OCI-LY3 (cell line): ENCODE data around the gene LDB3.

Experiments
- H2AFZ ChIP-seq: fragments of 200-600, 300-600 bp; shearing (Covaris generic); 2 replicates; pipeline ENCODE4 v1.6.0; 2014; ENCODE audit warnings: antibody characterized with exemption, low read depth, low read length
- H3K27ac ChIP-seq: fragments of 200-600, 300-600 bp; sonication (generic); 2 replicates; pipeline ENCODE4 v1.5.1; 2014; ENCODE audit warnings: mild to moderate bottlenecking, low read length, moderate library complexity, mixed read lengths
- H3K27me3 ChIP-seq: fragments of 200-600, 300-600 bp; sonication (generic); 2 replicates; pipeline ENCODE4 v1.6.1; 2014; ENCODE audit warnings: low read depth, low read length, mixed read lengths
- H3K36me3 ChIP-seq: fragments of 200-600, 300-600 bp; sonication (generic); replicated peaks from 2 replicates; pipeline ENCODE3; 2014; ENCODE audit warnings: low read depth, low read length, mixed read lengths
- H3K4me1 ChIP-seq: fragments of 300-600, 200-600 bp; sonication (generic); 2 replicates; pipeline ENCODE4 v1.6.1; 2014; ENCODE audit warnings: low read length, mixed read lengths
- H3K4me2 ChIP-seq: fragments of 200-600, 300-600 bp; sonication (generic); 2 replicates; pipeline ENCODE4 v1.6.1; 2014; ENCODE audit warnings: low read length, mixed read lengths
- H3K4me3 ChIP-seq: fragments of 300-600, 200-600 bp; sonication (generic); 2 replicates; pipeline ENCODE4 v1.5.1; 2014; ENCODE audit warnings: antibody characterized with exemption, mild to moderate bottlenecking, low read length, moderate library complexity
- H3K79me2 ChIP-seq: fragments of 300-600, 200-600 bp; shearing (Covaris generic); 2 replicates; pipeline ENCODE4 v1.6.1; 2014; ENCODE audit warnings: mild to moderate bottlenecking, low read length, mixed read lengths
- H3K9ac ChIP-seq: fragments of 300-600, 200-600 bp; shearing (Covaris generic); 2 replicates; pipeline ENCODE4 v1.6.0; 2014; ENCODE audit warnings: mild to moderate bottlenecking, low read length, moderate library complexity
- H3K9me3 ChIP-seq: fragments of 200-600, 300-600 bp; shearing (Covaris generic); 2 replicates; pipeline ENCODE4 v1.6.1; 2014; ENCODE audit warnings: low read length, mixed read lengths; ENCODE audit not compliant: insufficient read depth
- H4K20me1 ChIP-seq: fragments of 200-600, 300-600 bp; sonication (generic); 2 replicates; pipeline ENCODE4 v1.6.1; 2016; ENCODE audit warnings: low read length, mixed read lengths; ENCODE audit not compliant: insufficient read depth
- CTCF ChIP-seq: fragments of 200-600, 300-600 bp; sonication (generic); IDR thresholded peaks from 2 replicates; pipeline ENCODE4 v1.5.1; 2014; ENCODE audit warnings: antibody characterized with exemption, low read length, low read depth
- EZH2phosphoT487 ChIP-seq: fragments of 200-600 bp; shearing (Covaris generic); IDR thresholded peaks from 2 replicates; pipeline ENCODE4 v1.6.1; 2018; ENCODE audit warnings: antibody characterized with exemption, mixed run types, low read depth

Gene LDB3

GRCh38 chr10:86658261-86658741 is 10.0 kb upstream of the LDB3 start:
- H3K27ac ChIP-seq, result no peak overlapping the region
- H3K27me3 ChIP-seq, result no peaks in the 10 kb centered on the region
- H3K36me3 ChIP-seq, result no peaks in the 10 kb centered on the region

DNA sequence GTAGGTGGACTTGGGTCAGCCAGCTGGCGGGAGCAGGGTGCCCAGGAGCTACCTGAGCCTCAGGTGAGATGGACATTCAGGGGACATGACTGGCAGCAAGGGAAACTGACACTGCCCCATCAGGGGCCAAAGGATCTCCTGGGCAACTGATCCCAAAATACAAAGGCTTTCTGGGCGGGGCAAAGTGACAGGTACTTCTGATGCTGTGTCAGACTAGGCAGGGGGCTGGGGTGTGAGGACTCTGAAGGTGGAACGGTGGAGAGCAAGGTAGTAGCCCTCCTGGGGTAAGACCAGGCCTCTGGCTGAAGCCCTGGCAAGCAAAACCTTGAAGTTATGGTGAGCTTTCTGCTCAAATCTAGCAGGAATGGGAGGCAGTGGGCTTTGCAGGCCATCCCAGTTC is 9.6 kb upstream of the LDB3 start:
- no peak overlapping the region for H3K4me3 ChIP-seq
- H2AFZ ChIP-seq, result no peak overlapping the region
- H3K4me1 ChIP-seq, result no peaks in the 10 kb centered on the region
- H3K4me2 ChIP-seq, result no peak overlapping the region
- no peak overlapping the region for H3K9ac ChIP-seq
- H3K79me2 ChIP-seq, result no peaks in the 10 kb centered on the region
- H4K20me1 ChIP-seq, result no peaks in the 10 kb centered on the region
- no peak overlapping the region for H3K27ac ChIP-seq
- H3K9me3 ChIP-seq, result no peaks in the 10 kb centered on the region
- no peaks in the 10 kb centered on the region for H3K27me3 ChIP-seq
- no peak for TF ChIP-seq EZH2phosphoT487
- no peak for TF ChIP-seq CTCF
- no peaks in the 10 kb centered on the region for H3K36me3 ChIP-seq

More at GRCh38 chr10:86658261-86658741, 10.0 kb upstream of the LDB3 start:
- H4K20me1 ChIP-seq, result no peaks in the 10 kb centered on the region
- TF ChIP-seq EZH2phosphoT487 (no peak), CTCF (no peak)
- no peak overlapping the region for H3K4me3 ChIP-seq
- H2AFZ ChIP-seq, result no peak overlapping the region
- no peaks in the 10 kb centered on the region for H3K9me3 ChIP-seq
- H3K9ac ChIP-seq, result no peak overlapping the region
- no peak overlapping the region for H3K4me2 ChIP-seq
- H3K79me2 ChIP-seq, result no peaks in the 10 kb centered on the region
- H3K4me1 ChIP-seq, result no peaks in the 10 kb centered on the region

DNA sequence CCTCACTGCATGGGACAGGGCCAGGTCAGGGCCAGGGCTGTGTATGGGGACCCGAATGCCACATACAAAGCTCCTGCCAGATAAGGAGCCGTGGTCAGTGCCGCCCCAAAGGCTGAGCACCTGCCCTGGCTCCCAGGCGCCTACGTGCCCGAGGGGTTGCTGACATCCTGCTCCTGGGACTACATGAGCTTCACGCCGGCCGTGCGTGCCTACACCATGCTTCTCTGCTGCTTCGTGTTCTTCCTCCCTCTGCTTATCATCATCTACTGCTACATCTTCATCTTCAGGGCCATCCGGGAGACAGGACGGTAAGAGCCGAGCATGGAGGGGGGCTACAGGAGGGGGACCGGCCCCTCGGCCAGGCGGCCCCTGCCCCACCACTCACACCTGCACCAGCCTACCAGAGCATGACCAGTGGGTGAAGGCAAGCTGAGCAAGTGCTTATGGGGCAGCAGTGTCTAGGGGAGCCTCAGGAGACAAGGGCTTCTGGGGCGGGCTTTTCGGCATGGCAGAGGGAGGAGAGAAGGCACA is 9.1 kb upstream of the LDB3 start:
- H3K4me1 ChIP-seq, result no peaks in the 10 kb centered on the region
- H3K36me3 ChIP-seq, result no peaks in the 10 kb centered on the region
- H2AFZ ChIP-seq, result no peak overlapping the region
- no peak for TF ChIP-seq EZH2phosphoT487
- no peak overlapping the region for H3K4me3 ChIP-seq
- no peak overlapping the region for H3K27ac ChIP-seq
- no peak overlapping the region for H3K4me2 ChIP-seq
- no peaks in the 10 kb centered on the region for H3K9me3 ChIP-seq
- H4K20me1 ChIP-seq, result no peaks in the 10 kb centered on the region
- no peaks in the 10 kb centered on the region for H3K27me3 ChIP-seq
- H3K9ac ChIP-seq, result no peak overlapping the region
- no peaks in the 10 kb centered on the region for H3K79me2 ChIP-seq

DNA sequence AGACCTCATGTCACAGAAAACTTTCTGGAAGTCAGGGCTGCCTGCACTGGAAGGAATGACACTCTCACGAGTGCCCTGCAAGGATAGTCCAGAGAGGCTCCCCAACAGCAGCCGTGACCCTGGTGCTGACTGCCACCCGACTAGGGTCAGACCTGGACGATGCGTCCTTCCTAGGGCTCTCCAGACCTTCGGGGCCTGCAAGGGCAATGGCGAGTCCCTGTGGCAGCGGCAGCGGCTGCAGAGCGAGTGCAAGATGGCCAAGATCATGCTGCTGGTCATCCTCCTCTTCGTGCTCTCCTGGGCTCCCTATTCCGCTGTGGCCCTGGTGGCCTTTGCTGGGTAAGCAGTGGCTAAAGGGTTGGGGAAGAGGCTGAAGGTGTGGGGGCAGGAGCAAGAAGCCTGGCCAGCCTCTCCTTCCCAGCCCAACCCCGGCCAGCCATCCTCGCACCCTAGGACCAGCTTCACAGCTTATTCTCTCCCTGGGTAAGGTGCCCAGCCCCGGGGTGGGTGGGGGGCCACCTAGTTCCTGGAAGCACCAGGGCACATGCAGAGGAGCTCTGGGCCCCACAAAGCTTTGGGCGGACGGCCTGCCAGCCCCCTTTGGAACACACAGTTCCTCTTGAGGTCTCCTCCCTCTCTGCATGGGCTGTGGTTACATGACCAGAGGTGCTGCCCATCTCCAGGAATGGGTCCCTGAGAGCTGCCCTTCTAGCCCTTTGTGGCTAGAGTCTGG is 8.4 kb upstream of the LDB3 start:
- Histone ChIP-seq H3K4me1 (no peaks in the 10 kb centered on the region), H3K27ac (no peak overlapping the region), H3K4me2 (no peak overlapping the region), H3K9me3 (no peaks in the 10 kb centered on the region), H3K36me3 (no peaks in the 10 kb centered on the region), H3K27me3 (no peaks in the 10 kb centered on the region), H3K79me2 (no peaks in the 10 kb centered on the region), H2AFZ (no peak overlapping the region), H3K9ac (no peak overlapping the region), H4K20me1 (no peaks in the 10 kb centered on the region), H3K4me3 (no peak overlapping the region)
- TF ChIP-seq CTCF (no peak), EZH2phosphoT487 (no peak)
